Nephron (organoid): Measurements from ENCODE around the gene MAP4K2.

Experiments
- H3K27ac Mint-ChIP-seq, 3 experiments: 2 replicates each; pipeline ENCODE4 v1.8.0; 2020; ENCODE audit warnings: mixed read lengths in 3 of 3, mild to moderate bottlenecking in 2 of 3, moderate library complexity in 1 of 3
- H3K27me3 Mint-ChIP-seq: 2 replicates; pipeline ENCODE4 v1.8.0; 2021; ENCODE audit warnings: low read depth, mild to moderate bottlenecking, moderate library complexity, mixed read lengths
- H3K36me3 Mint-ChIP-seq: 2 replicates; pipeline ENCODE4 v1.8.0; 2020; ENCODE audit warnings: low read depth, mixed read lengths
- H3K4me1 Mint-ChIP-seq: 2 replicates; pipeline ENCODE4 v1.8.0; 2020; ENCODE audit warnings: mixed read lengths
- H3K4me3 Mint-ChIP-seq, 3 experiments: 2 replicates each; pipeline ENCODE4 v1.8.0; 2020; ENCODE audit warnings: mild to moderate bottlenecking in 3 of 3, mixed read lengths in 3 of 3, moderate library complexity in 2 of 3
- H3K9me3 Mint-ChIP-seq: 2 replicates; pipeline ENCODE4 v1.8.0; 2020; ENCODE audit warnings: mixed read lengths
- TF ChIP-seq, protein P1 (sequence below), 3 experiments: fragments of 200-600 bp; sonication (generic); IDR thresholded peaks; one replicate each; pipeline ENCODE4 v1.5.0; 2021; ENCODE audit warnings: antibody characterized with exemption in 3 of 3; ENCODE audit not compliant: unreplicated experiment in 3 of 3

The MAP4K2 gene

DNA sequence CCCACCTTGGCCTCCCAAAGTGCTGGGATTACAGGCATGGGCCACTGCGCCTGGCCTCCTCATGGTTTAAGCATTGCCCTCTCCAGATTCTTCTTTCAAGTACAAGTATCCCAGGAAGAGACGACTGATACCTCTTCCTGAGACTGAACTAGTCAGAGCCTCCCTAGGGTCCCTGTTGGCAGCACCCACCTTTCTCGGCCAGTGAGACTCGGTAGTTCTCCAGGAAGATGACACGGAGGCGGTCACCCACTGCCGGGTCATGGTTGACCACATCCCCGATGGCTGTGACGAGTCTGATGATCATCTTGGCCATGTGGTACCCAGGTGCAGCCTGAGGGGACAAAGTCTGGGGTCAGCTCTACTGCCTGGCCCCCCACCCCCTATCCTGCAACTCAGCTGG, 51.9 kb downstream of the MAP4K2 start:
- H3K36me3 Mint-ChIP-seq = peaks cover 7% of the 10 kb centered on the region

DNA sequence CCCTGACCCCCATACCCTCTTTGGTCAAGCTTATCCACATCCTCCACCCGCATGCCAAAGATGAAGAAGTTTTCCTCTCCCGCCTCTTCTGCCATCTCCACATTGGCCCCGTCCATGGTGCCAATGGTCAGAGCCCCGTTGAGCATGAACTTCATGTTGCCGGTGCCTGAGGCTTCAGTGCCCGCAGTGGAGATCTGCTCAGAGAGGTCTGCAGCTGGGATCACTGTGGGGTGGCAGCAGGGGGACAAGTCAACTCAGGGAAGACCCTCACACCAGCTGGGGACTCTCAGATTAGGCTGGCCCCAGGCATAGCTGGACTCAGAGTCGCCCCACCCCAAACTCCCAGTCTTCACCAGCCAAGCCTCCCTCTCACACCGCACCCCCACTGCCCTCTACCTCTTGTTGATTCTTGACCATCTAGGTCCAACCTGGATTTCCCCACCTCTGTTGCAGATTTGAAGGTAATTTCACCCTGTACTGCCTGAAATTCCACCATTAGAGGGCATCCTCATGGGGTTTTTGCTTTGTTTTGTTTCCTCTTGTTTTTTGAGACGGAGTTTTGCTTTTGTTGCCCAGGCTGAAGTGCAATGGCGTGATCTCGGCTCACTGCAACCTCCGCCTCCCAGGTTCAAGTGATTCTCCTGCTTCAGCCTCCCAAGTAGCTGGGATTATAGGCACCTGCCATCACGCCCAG, 52.5 kb downstream of the MAP4K2 start:
- no peak overlapping the region for H3K4me3 Mint-ChIP-seq
- H3K27ac Mint-ChIP-seq = peak overlapping the region in 1 of 3 experiments; percentile 32
- peaks cover 7% of the 10 kb centered on the region for H3K36me3 Mint-ChIP-seq
- TF ChIP-seq, protein P1, sequence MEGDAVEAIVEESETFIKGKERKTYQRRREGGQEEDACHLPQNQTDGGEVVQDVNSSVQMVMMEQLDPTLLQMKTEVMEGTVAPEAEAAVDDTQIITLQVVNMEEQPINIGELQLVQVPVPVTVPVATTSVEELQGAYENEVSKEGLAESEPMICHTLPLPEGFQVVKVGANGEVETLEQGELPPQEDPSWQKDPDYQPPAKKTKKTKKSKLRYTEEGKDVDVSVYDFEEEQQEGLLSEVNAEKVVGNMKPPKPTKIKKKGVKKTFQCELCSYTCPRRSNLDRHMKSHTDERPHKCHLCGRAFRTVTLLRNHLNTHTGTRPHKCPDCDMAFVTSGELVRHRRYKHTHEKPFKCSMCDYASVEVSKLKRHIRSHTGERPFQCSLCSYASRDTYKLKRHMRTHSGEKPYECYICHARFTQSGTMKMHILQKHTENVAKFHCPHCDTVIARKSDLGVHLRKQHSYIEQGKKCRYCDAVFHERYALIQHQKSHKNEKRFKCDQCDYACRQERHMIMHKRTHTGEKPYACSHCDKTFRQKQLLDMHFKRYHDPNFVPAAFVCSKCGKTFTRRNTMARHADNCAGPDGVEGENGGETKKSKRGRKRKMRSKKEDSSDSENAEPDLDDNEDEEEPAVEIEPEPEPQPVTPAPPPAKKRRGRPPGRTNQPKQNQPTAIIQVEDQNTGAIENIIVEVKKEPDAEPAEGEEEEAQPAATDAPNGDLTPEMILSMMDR (IDR thresholded peaks at IDR 0.05; ENCODE audit: unreplicated experiment in 3 of 3) = no peak
- no peaks in the 10 kb centered on the region for H3K9me3 Mint-ChIP-seq
- peaks cover 20% of the 10 kb centered on the region for H3K27me3 Mint-ChIP-seq
- peaks cover 18% of the 10 kb centered on the region for H3K4me1 Mint-ChIP-seq

More for the DNA sequence above, 51.9 kb downstream of the MAP4K2 start:
- Mint-ChIP-seq H3K9me3 (no peaks in the 10 kb centered on the region), H3K4me3 (no peak overlapping the region), H3K27ac (no peak overlapping the region), H3K4me1 (peaks cover 18% of the 10 kb centered on the region), H3K27me3 (peaks cover 20% of the 10 kb centered on the region)
- TF ChIP-seq, protein P1 (IDR thresholded peaks at IDR 0.05; ENCODE audit: unreplicated experiment in 3 of 3) = no peak

DNA sequence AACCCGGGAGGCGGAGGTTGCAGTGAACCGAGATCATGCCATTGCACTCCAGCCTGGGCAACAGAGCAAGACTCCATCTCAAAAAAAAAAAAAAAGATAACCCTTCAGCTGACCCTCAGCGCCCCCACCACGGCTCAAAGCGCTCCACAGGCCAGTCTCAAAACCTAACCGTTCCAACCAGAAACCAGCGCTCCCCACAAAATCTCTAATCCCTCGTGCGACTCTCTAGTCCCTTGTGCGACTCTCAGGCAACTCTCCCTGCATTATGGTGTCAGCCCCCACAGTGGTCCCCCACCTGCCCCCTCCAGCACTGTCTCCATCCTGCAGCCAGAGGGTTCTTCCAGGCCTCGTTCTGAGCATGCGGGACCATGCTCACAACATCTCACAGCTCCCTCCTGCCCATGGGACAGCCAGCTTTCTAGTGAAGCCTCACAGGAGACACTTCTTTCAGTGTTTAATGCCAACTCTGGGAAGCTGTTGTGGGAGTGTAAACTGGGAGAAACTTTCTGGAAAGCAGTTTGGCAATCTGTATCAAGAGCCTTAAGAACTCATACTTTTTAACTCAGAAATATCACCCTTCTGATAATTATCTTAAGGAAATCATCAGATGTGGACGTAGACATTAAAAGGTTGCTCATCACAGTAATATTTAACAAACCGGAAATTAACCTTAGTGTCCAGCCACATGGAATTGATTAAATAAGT, 54.9 kb downstream of the MAP4K2 start:
- TF ChIP-seq, protein P1 (IDR thresholded peaks at IDR 0.05; ENCODE audit: unreplicated experiment in 3 of 3) = no peak
- H3K36me3 Mint-ChIP-seq = peaks cover 7% of the 10 kb centered on the region
- H3K27ac Mint-ChIP-seq = peak overlapping the region in 2 of 3 experiments; percentile 82 to 90
- H3K9me3 Mint-ChIP-seq = no peaks in the 10 kb centered on the region
- H3K27me3 Mint-ChIP-seq = peaks cover 32% of the 10 kb centered on the region
- H3K4me1 Mint-ChIP-seq = peaks cover 26% of the 10 kb centered on the region
- peak overlapping the region; percentile 26 to 71 (median 67) for H3K4me3 Mint-ChIP-seq

DNA sequence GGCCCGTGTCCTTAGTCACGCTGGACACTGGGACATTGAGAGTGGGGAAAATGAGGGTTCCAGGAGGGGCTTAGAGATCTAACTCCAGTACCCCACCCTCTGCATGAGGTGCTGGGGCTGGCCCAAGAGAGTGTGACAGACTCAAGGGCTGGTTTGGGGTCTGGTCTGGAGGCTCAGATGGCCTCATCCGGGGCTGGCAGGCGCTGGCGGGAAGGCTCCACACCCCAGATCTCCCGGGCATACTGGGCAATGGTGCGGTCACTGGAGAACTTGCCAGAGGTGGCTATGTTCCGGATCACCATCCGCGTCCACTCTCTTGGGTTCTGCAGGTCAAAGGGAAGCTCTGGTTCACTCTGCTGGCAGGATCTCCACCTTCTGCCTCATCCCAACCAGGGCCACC, 56.5 kb downstream of the MAP4K2 start:
- H3K27ac Mint-ChIP-seq = no peak overlapping the region
- no peaks in the 10 kb centered on the region for H3K9me3 Mint-ChIP-seq
- no peaks in the 10 kb centered on the region for H3K36me3 Mint-ChIP-seq
- peaks cover 43% of the 10 kb centered on the region for H3K27me3 Mint-ChIP-seq
- H3K4me1 Mint-ChIP-seq = peaks cover 15% of the 10 kb centered on the region
- TF ChIP-seq, protein P1 (IDR thresholded peaks at IDR 0.05; ENCODE audit: unreplicated experiment in 3 of 3) = no peak
- H3K4me3 Mint-ChIP-seq = peak overlapping the region; percentile 35 to 59 (median 59)

DNA sequence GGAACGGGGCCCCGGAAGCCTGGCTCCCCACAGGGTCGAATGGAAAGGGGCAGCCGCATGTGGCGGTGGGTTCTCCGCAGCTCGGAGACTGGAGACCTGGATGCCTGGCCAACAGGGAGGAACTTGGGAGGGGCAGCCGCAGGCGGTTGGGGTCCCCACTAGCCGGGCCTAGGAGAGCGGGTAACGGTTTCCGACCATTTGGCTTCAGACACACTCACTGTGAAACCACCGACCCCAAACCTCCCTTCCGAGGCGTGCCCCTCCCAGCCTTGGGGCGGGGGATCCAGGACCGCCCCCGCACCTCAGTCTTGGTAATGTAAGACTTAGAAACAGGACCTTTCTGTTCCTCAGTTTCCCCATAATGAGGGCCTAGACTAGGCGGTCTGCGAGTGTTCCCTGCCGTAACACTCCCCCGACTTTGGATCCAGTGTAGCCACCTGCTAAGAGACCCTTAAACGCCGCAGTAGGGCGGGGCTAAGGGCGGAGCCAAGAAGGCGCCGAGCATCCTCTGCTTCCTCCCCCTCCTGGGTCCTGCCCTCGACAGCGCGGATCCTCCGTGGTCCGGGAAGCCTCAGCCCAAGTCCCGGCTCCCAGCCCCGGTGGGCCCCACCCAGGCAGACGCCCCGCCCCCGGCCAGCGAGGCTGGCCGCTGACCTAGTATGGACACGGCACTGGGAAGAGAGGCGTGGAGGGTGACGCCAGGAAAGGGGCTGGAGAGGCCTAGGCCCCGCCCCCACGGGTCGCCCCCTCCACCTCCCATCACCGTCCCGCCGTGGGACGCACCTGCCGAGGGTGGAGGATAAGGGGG, 57.3 kb downstream of the MAP4K2 start:
- H3K9me3 Mint-ChIP-seq = no peaks in the 10 kb centered on the region
- no peaks in the 10 kb centered on the region for H3K36me3 Mint-ChIP-seq
- H3K4me1 Mint-ChIP-seq = peaks cover 15% of the 10 kb centered on the region
- TF ChIP-seq, protein P1 (IDR thresholded peaks at IDR 0.05; ENCODE audit: unreplicated experiment in 3 of 3) = no peak
- H3K27ac Mint-ChIP-seq = peak overlapping the region in 1 of 3 experiments; percentile 49
- H3K4me3 Mint-ChIP-seq = peak overlapping the region; percentile 82 to 86 (median 82)
- peaks cover 51% of the 10 kb centered on the region for H3K27me3 Mint-ChIP-seq
